GM19397 (cell line): ENCODE measurements around the gene STIMATE.

Experiments
- ATAC-seq: cut with Tn5 transposase; IDR thresholded peaks from one replicate; pipeline ENCODE4 v1.9.1; 2021; ENCODE audit warnings: mild to moderate bottlenecking, moderate library complexity; ENCODE audit not compliant: unreplicated experiment

STIMATE gene

GRCh38 chr3:52871761-52872160 is 25.6 kb downstream of the STIMATE start:
- no peak for ATAC-seq

DNA sequence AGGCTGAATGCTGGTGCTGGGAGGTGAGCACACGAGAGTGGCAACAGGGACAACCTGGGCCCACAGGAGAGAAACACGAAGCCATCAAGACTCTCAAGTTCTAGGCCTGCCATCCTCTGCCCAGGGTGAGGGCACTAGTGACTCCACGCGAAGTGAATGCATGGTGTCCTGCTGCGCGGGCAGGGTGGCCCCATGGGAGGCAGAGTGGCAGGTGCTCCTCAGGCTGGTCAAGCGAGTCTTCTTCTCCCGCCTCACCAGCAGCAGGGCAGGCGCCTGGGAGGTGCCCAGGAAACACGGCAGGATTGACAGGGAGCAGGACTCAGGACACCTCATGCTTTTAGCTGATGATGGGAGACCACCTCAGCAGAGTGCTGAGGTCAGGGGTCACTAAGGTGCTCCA is 26.9 kb downstream of the STIMATE start:
- ATAC-seq, result no peak

- ATAC-seq, result no peak
Observed at GRCh38 chr3:52866427-52866826, 30.9 kb downstream of the STIMATE start.

DNA sequence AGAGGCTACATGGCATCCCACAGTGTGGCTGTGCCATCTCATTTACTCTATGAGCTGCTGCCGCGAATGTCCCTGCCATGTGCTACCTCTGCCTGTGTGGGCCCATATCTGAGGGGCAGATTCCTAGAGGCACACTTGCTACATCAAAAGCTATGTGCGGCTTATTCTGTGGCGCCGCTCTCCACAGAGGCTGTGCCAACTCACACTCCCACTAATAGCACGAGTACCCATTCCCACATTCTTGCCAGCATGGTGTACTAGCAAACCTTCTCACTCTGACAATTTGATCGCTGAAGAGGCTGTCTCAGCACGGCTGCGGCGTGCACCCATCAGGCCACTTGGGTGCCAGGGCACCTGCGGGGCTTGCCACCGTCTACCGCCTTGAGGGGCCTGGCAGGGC is 31.4 kb downstream of the STIMATE start:
- no peak for ATAC-seq

GRCh38 chr3:52860424-52860768 is 37.0 kb downstream of the STIMATE start:
- ATAC-seq, result no peak

- no peak for ATAC-seq
Observed at GRCh38 chr3:52859686-52860423, 37.5 kb downstream of the STIMATE start.

DNA sequence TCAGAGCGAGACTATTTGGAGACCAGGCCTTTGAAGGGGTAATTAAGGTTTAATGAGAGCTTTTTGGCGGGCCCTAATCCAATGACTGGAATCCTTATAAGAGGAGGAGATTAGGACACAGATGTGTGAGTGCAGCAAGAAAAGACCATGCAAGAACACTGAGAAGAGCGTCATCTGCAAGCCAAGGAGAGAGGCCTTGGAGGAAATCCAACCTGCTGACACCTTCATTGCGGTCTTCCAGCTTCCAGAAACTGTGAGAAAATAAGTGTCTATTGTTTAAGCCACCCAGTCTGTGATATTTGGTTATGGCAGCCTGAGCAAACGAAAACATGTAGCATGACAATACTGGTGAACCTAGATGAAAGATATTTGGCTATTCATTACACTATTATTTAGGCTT is 39.5 kb downstream of the STIMATE start:
- no peak for ATAC-seq

DNA sequence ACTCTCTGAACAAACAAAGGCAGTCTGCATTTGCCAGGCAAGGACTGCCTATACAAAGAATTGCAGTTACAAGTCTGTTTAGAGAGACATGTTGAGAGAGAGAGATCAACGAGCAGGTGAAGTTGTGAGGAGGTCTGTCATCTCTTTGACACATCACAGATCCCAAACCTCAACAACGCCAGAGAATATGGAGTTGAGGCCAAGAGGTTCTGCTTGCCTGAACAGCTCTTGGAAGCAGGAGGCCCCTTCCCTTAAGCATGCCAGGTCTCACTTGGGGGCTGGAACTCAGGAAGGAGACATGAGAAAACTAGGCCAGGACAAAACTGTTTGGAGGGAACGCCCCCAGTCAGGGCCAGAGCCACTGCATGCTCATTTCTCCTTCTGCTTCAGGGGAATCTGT is 40.2 kb downstream of the STIMATE start:
- no peak for ATAC-seq

- no peak for ATAC-seq
Observed at GRCh38 chr3:52856666-52857065, 40.7 kb downstream of the STIMATE start.

GRCh38 chr3:52854013-52854412 is 43.3 kb downstream of the STIMATE start:
- no peak for ATAC-seq

- ATAC-seq, result no peak
Observed at GRCh38 chr3:52852419-52852818, 44.9 kb downstream of the STIMATE start.

DNA sequence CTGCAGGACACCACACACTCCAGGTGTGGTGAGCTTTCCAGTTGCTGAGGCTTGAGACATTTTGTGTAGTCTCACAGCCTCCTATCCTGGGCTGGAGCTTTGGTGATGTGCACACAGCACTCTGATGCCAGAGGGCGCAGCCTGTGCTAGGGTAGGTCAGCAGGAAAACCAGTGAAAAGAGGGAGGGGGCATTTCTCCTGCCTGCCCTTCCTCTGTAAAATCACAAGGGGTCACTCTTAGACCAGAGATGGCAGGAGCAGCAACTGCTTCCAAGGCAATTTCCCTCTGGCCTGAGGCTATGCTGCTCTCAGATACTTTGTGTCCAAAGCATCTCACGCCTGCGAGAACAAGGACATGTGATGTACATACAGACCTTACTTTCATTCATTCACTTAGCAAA is 46.0 kb downstream of the STIMATE start:
- no peak for ATAC-seq

- no peak for ATAC-seq
Observed at GRCh38 chr3:52849656-52850055, 47.7 kb downstream of the STIMATE start.

- no peak for ATAC-seq
Observed at GRCh38 chr3:52848617-52849016, 48.7 kb downstream of the STIMATE start.

DNA sequence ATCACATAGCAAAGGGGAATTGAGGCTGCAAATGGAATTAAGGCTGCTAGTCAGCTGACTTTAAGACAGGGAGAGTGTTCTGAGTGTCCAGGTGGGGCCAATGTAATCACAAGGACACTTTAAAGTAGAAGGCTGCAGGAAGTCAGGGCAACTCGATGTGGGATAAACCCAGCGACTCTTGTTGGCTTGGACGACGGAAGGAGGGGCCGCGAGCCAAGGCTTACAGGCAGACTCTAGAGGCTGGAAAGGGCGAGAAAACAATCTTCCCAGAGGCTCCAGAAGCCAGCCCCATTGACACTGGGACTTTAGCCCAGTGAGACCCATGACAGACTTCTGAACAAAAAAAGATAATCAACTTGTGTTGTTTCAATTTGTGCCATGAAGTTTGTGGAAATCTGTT is 49.6 kb downstream of the STIMATE start:
- no peak for ATAC-seq

- ATAC-seq, result no peak
Observed at GRCh38 chr3:52847241-52847640, 50.1 kb downstream of the STIMATE start.

GRCh38 chr3:52846432-52846965 is 50.8 kb downstream of the STIMATE start:
- no peak for ATAC-seq

- ATAC-seq, result no peak
Observed at GRCh38 chr3:52845691-52846431, 51.5 kb downstream of the STIMATE start.

DNA sequence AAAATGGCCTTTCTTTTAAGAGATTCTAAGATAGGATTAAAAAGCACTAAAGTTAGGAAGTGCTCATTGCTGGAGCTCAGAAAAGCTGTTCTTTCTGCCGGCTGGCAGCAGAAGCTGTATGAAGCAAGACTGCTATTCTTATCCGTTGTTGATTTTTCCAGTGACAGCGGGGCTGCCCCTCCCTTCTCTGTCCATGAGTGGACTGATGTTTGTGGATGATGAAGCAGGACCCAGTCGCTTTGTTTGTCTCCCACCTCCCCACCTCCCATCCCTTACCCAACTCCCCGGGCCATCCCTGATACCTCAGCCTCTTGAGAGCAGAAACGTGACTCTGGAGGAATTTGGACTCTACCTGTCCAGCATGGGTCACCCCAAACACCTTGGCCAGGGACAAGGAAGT is 52.2 kb downstream of the STIMATE start:
- no peak for ATAC-seq

DNA sequence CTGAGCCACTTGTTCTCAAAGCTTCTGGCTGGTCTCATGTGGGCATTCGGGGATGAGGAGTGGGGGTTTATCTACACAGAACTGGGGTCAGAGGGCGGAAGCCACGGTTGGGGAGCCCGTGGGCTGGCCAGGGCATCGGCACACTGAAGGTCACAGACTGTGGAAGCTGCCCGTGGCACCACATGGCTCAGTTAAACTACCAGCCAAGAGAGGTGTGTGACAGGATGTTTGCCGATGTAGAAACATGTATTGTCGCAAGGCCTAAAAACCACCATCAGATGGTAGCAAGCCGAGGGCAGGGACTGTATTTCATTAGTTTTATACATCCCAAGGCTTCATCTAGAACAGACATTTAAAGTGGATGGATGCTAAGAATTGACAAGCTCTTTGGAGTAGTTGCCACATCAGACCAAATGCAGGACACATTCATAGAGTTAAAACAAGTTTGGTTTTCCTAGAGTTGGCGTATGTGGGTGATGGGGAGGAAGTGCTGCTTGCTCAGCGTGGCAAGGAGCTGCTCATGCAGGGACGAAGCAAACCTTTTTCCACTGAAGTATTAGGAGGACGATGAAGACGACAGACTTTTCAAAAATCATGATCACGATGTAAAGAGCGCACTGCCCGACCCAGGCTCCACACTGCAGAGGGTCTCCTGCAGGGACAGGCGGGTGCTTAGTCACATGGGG is 52.9 kb downstream of the STIMATE start:
- ATAC-seq, result no peak

GRCh38 chr3:52843881-52844280 is 53.5 kb downstream of the STIMATE start:
- ATAC-seq, result no peak
